Astrocyte (in vitro differentiated cells and primary cell): ENCODE results near the gene INSYN2B.

Source experiments
- CTCF ChIP-seq: IDR thresholded peaks from 2 replicates; pipeline ENCODE4 v1.5.1; 2011; ENCODE audit warnings: low read depth, mild to moderate bottlenecking, inconsistent platforms, low read length, moderate library complexity; ENCODE audit not compliant: insufficient read depth
- EZH2 ChIP-seq: IDR thresholded peaks from 2 replicates; pipeline ENCODE4 v1.6.1; 2012; ENCODE audit warnings: mild to moderate bottlenecking, low read length, inconsistent platforms; ENCODE audit not compliant: insufficient read depth

DNA sequence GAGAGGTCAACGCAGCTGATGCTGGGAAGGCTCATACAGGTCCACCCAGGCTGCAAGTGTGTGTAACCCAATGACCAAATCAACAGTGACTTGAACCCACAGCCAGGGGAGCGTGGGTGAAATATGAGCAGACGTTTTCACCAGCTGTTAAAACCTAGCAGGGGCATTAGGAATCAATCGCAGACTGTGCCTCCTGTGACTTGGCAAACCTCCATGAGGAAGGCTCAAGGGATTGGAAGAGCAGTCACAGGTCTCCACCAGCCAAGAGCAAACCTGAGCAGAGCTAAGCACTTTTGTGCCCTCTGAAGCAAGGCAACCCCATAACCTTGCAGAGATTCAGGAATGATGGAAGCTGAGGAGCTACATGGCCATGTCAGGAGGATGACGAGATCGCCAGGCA, 25.5 kb downstream of the INSYN2B start:
- TF ChIP-seq CTCF (no peak), EZH2 (no peak)
